WERI-Rb-1 (cell line): ENCODE measurements around the gene GRAMD4.

Source experiments
- DNase-seq: peaks from one replicate; pipeline ENCODE4 v3.0.0-alpha.2; 2020
- H3K27ac ChIP-seq: fragments of 250-450 bp; sonication (Bioruptor Pico); 2 replicates; pipeline ENCODE4 v1.5.1; 2020; ENCODE audit warnings: mild to moderate bottlenecking, moderate library complexity
- H3K27me3 ChIP-seq: fragments of 250-450 bp; sonication (Bioruptor Pico); 2 replicates; pipeline ENCODE4 v1.5.1; 2021; ENCODE audit warnings: mild to moderate bottlenecking, low read depth, moderate library complexity; ENCODE audit not compliant: insufficient read depth, severe bottlenecking
- H3K36me3 ChIP-seq: fragments of 250-450 bp; sonication (Bioruptor Pico); 2 replicates; pipeline ENCODE4 v1.5.1; 2020; ENCODE audit warnings: mild to moderate bottlenecking, moderate library complexity
- H3K4me3 ChIP-seq: 2 replicates; pipeline ENCODE4 v1.5.1; 2011; ENCODE audit warnings: low read depth, mild to moderate bottlenecking, control low read depth, low read length
- H3K9me3 ChIP-seq: fragments of 250-450 bp; sonication (Bioruptor Pico); 2 replicates; pipeline ENCODE4 v1.5.1; 2021; ENCODE audit warnings: mild to moderate bottlenecking, moderate library complexity; ENCODE audit not compliant: severe bottlenecking
- TF ChIP-seq, protein P1 (sequence below): IDR thresholded peaks from 2 replicates; pipeline ENCODE4 v1.5.1; 2011; ENCODE audit warnings: low read depth, mild to moderate bottlenecking, control low read depth, inconsistent platforms, low read length

GRAMD4 gene

DNA sequence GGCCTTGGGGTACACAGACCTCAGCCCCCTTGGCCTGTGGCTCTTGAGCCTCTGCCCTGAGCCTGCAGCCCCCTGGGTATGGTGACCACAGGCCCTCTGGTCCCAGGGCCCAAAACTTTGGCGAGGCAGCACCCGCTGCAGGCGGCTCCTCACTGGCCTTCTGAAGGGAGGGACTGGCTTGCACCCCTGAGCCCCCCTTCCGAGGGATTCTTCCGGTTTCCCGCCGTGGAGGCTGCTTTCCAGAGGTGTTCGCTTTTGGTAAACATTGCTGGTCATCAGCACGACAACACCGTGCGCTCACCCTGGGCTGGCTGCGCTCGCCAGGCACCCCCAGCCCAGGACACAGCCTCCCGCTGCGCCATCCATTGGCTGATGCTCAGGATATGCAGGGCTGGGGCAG lies 42.0 kb downstream of the GRAMD4 start:
- no peak overlapping the region for H3K4me3 ChIP-seq
- no peaks in the 10 kb centered on the region for H3K9me3 ChIP-seq
- TF ChIP-seq, protein P1, sequence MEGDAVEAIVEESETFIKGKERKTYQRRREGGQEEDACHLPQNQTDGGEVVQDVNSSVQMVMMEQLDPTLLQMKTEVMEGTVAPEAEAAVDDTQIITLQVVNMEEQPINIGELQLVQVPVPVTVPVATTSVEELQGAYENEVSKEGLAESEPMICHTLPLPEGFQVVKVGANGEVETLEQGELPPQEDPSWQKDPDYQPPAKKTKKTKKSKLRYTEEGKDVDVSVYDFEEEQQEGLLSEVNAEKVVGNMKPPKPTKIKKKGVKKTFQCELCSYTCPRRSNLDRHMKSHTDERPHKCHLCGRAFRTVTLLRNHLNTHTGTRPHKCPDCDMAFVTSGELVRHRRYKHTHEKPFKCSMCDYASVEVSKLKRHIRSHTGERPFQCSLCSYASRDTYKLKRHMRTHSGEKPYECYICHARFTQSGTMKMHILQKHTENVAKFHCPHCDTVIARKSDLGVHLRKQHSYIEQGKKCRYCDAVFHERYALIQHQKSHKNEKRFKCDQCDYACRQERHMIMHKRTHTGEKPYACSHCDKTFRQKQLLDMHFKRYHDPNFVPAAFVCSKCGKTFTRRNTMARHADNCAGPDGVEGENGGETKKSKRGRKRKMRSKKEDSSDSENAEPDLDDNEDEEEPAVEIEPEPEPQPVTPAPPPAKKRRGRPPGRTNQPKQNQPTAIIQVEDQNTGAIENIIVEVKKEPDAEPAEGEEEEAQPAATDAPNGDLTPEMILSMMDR = no peak
- peaks cover 4% of the 10 kb centered on the region for H3K36me3 ChIP-seq
- no peaks in the 10 kb centered on the region for H3K27me3 ChIP-seq
- H3K27ac ChIP-seq = no peak overlapping the region
- no peak for DNase-seq

- Histone ChIP-seq H3K4me3 (no peak overlapping the region), H3K27ac (no peak overlapping the region), H3K9me3 (no peaks in the 10 kb centered on the region), H3K36me3 (peaks cover 7% of the 10 kb centered on the region), H3K27me3 (no peaks in the 10 kb centered on the region)
- no peak for DNase-seq
- TF ChIP-seq, protein P1 = no peak
Measured at GRCh38 chr22:46663001-46663400, 42.8 kb downstream of the GRAMD4 start.

DNA sequence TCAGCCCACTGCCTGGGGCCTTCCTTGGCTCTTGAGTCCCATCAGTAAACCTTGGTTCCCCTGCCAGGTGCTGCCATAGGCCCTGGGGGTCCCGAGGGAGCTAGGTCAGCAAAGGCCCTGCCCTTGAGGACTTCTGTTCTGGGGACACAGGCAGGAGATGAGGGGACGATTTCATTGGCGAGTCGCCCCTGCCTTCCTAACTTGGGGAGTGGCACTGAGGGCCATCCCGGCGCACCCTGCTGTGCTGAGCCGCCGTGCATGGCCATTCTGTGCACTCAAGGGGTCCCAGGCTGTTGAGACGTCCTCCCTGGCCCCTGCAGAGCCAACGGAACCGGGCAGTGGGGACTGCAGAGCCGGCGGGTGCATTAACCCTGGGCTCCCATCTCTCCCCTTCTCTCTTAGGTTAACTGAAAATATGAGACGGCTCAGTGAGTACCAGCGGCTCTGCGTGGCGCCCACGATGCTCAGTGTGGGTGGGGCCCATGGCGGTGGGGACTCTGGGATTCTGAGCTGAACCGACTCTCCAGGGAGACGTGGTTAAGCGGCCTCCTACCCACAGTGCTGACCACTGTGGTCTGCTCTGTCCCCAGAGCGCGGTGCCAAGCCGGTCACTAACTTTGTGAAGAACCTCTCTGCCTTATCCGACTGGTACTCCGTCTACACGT lies 43.4 kb downstream of the GRAMD4 start:
- TF ChIP-seq, protein P1 = no peak
- H3K27me3 ChIP-seq = no peaks in the 10 kb centered on the region
- no peak overlapping the region for H3K4me3 ChIP-seq
- peaks cover 12% of the 10 kb centered on the region for H3K36me3 ChIP-seq
- DNase-seq = no peak
- H3K27ac ChIP-seq = no peak overlapping the region
- H3K9me3 ChIP-seq = no peaks in the 10 kb centered on the region

DNA sequence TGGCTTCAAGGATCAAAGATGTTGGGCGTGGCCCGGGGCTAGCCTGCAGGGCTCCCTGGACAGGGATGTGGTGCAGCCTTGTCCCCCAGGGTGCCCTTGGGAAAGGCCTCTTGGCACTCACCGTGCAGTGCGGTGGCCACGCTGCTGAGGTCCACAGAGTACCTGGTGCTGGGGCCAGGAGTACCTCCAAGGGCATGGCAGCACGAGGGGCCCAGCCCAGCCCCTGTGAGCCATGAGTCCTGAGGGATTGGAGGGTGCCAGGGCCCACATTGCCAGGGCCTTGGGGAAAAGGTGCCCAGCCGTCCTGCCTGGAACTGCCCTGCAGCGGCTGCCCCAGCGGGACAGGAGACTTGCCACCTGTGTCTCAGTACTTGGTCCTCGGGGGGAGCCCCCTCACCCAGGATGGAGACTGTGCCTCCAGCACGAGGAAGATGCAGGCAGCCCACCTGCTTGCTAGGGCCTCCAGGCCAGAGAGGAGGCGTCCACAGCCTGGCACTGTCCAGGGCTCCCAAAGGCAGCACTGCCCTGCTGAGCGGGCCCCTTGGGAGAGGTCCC lies 44.2 kb downstream of the GRAMD4 start:
- Histone ChIP-seq H3K27ac (no peak overlapping the region), H3K36me3 (peaks cover 12% of the 10 kb centered on the region), H3K27me3 (no peaks in the 10 kb centered on the region), H3K9me3 (no peaks in the 10 kb centered on the region), H3K4me3 (no peak overlapping the region)
- no peak for DNase-seq
- TF ChIP-seq, protein P1 = no peak

DNA sequence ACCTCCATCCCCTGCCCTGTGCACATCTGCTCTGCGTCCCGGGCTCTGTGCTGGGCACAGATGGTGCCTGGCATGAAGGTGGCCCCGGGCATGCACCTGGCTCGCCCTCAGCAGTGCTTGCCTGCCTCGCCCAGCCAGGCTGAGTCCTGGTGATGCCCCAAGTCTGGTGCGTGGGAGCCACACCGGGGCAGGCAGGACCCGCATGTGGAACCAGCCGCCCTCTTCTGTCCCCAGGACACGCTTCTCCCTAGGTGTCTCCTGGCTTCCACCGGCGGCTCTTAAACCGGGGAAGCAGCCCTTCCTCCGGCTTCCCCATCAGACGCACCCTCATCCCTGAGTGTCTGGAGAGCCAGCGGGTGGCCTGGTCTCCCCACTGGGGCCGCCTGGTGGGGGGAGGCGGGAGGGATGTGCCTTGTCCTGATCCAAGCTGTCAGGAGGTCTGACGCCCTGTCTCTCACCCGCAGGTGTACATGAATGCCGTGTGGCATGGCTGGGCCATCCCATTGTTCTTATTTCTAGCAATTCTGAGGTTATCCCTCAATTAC lies 45.0 kb downstream of the GRAMD4 start:
- no peaks in the 10 kb centered on the region for H3K9me3 ChIP-seq
- H3K36me3 ChIP-seq = peaks cover 15% of the 10 kb centered on the region
- H3K27ac ChIP-seq = no peak overlapping the region
- no peaks in the 10 kb centered on the region for H3K27me3 ChIP-seq
- no peak for DNase-seq
- TF ChIP-seq, protein P1 = no peak
- H3K4me3 ChIP-seq = no peak overlapping the region
